K562 (cell line): Measurements from ENCODE around the gene PPIP5K2. TPM values are rescaled to one million over a fixed set of nuclear protein-coding genes. Genes with fewer than 3 reads are reported as not detected.
A peak's percentile ranks its signal among the peaks of the same experiment; 100 is the strongest.

ENCODE experiments used
- AFF1 ChIP-seq, 2 experiments: fragments of 450-650 bp; IDR thresholded peaks; 2 replicates each; pipeline ENCODE4 v1.6.1; 2018; ENCODE audit warnings: mild to moderate bottlenecking in 2 of 2, low read depth in 1 of 2; ENCODE audit not compliant: partially characterized antibody in 2 of 2
- CAMTA2 ChIP-seq: fragments of 250-450 bp; sonication (Bioruptor Pico); conservative IDR thresholded peaks from 2 replicates; pipeline ENCODE4 v1.5.1; 2022
- DNMT1 ChIP-seq: fragments of 450-650 bp; IDR thresholded peaks from 2 replicates; pipeline ENCODE4 v1.6.1; 2016; ENCODE audit warnings: antibody characterized with exemption, mild to moderate bottlenecking
- ETV1 ChIP-seq: fragments of 450-650 bp; conservative IDR thresholded peaks from 2 replicates; pipeline ENCODE4 v1.6.1; 2016; ENCODE audit warnings: missing genetic modification characterization, control low read depth, low read depth, missing compliant biosample characterization
- FOXK2 ChIP-seq, 2 experiments: fragments of 450-650 bp; IDR thresholded peaks in 1 of 2; conservative IDR thresholded peaks in 1 of 2; 2 replicates each; pipeline ENCODE4 v1.6.1; 2016; ENCODE audit warnings: low read depth in 2 of 2, mild to moderate bottlenecking in 1 of 2
- FUS ChIP-seq: fragments of 200-400 bp; formaldehyde crosslinking; optimal IDR thresholded peaks from 2 replicates; pipeline ENCODE3; 2017; ENCODE audit warnings: low read depth, low read length
- GTF2A2 ChIP-seq: IDR thresholded peaks from 2 replicates; pipeline ENCODE4 v1.6.1; 2016; ENCODE audit warnings: mild to moderate bottlenecking, missing genetic modification characterization, missing compliant biosample characterization
- HCFC1 ChIP-seq: IDR thresholded peaks from 2 replicates; pipeline ENCODE4 v1.6.1; 2012; ENCODE audit warnings: low read depth, low read length, improper control_type of control experiment
- MXI1 ChIP-seq: IDR thresholded peaks from 2 replicates; pipeline ENCODE4 v1.6.1; 2011; ENCODE audit warnings: low read depth, mild to moderate bottlenecking, improper control_type of control experiment, low read length
- PHB ChIP-seq: fragments of 250-450 bp; sonication (Bioruptor Pico); IDR thresholded peaks from 2 replicates; pipeline ENCODE4 v1.5.0; 2021
- RCOR1 ChIP-seq, 2 experiments: IDR thresholded peaks; 2 replicates each; pipeline ENCODE4 v1.6.1; 2012; ENCODE audit warnings: low read depth in 2 of 2, low read length in 2 of 2, borderline replicate concordance in 1 of 2, improper control_type of control experiment in 1 of 2
- SIX5 ChIP-seq, 2 experiments: IDR thresholded peaks; 2 replicates each; pipeline ENCODE4 v1.6.1; 2011; ENCODE audit warnings: low read length in 2 of 2, borderline replicate concordance in 1 of 2, low read depth in 1 of 2, mild to moderate bottlenecking in 1 of 2, moderate library complexity in 1 of 2; ENCODE audit not compliant: insufficient read depth in 1 of 2
- TGIF2 ChIP-seq: sonication (generic); formaldehyde crosslinking; IDR thresholded peaks from 2 replicates; pipeline ENCODE4 v1.8.1; 2022; ENCODE audit warnings: mild to moderate bottlenecking, missing genetic modification reagents, moderate library complexity
- WHSC1 ChIP-seq: IDR thresholded peaks from one replicate; pipeline ENCODE4 v1.6.1; 2012; ENCODE audit warnings: low read length, control low read depth, inconsistent platforms
- ZNF354B ChIP-seq: fragments of 250-450 bp; sonication (Bioruptor Pico); IDR thresholded peaks from 2 replicates; pipeline ENCODE4 v1.4.0; 2020
- ZNF407 ChIP-seq: fragments of 450-650 bp; IDR thresholded peaks from 2 replicates; pipeline ENCODE4 v1.6.1; 2016; ENCODE audit warnings: low read depth
- ZNF77 ChIP-seq: fragments of 250-450 bp; sonication (Bioruptor Pico); IDR thresholded peaks from 2 replicates; pipeline ENCODE4 v1.5.0; 2020
- polyA plus RNA-seq, 8 experiments: library from polyadenylated mRNA; depleted of rRNA in 4 of 8; stranded (reverse) in 5 of 8; unstranded in 3 of 8; fragments of >200 nt; fragmentation: Nextera tagmentation in 2 of 8; fragmentation: Illumina TruSeq in 1 of 8; extraction: Ambion mirVana in 2 of 8; extraction: Trizol in 1 of 8; gene quantifications; 2 replicates each; pipeline versions ENCODE4 v1.2.1 to v1.2.3, GENCODE V29; 2011 to 2014; ENCODE audit warnings: inconsistent platforms in 1 of 8, missing spikeins in 1 of 8
- total RNA-seq, 7 experiments: library from RNA; depleted of rRNA in 6 of 7; stranded (reverse); fragments of >200 nt in 6 of 7; fragmentation: Illumina TruSeq in 2 of 7; extraction: Trizol in 2 of 7; gene quantifications; 2 replicates each; pipeline versions ENCODE4 v1.2.1 to v1.2.3, GENCODE V29; 2011 to 2021; ENCODE audit warnings: low replicate concordance in 1 of 7

PPIP5K2 gene
- total and polyA plus RNA-seq, 9 of the 15 experiments (the other 6 are each of a cell fraction or from before 2014, with no cell fraction given), result 39.4 to 150 (median 99.1) TPM

- TF ChIP-seq AFF1 (IDR thresholded peaks at IDR 0.05; ENCODE audit: low read depth in 1 of 2, partially characterized antibody in 2 of 2) (no peak), ZNF77 (no peak), WHSC1 (no peak), ETV1 (tag) (no peak), DNMT1 (no peak), RCOR1 (IDR thresholded peaks at IDR 0.05; ENCODE audit: borderline replicate concordance in 1 of 2, low read depth in 2 of 2, low read length in 2 of 2) (no peak), PHB (no peak), ZNF407 (no peak), FUS (no peak), HCFC1 (no peak), FOXK2 (conservative IDR thresholded peaks at IDR 0.05 in 1 of 2, IDR thresholded peaks at IDR 0.05 in 1 of 2; ENCODE audit: low read depth in 2 of 2) (peak in 1 of 2 experiments; percentile 23; a peak in 1 of 4 replicates), TGIF2 (CRISPR knock-in tag) (no peak), CAMTA2 (no peak), MXI1 (no peak), GTF2A2 (tag) (no peak), ZNF354B (CRISPR knock-in tag) (no peak), SIX5 (IDR thresholded peaks at IDR 0.05; ENCODE audit: borderline replicate concordance in 1 of 2, insufficient read depth in 1 of 2, low read depth in 1 of 2, low read length in 2 of 2) (no peak)
Observed at GRCh38 chr5:103094737-103095136, 25.4 kb upstream of the PPIP5K2 start (continued).
